DMS 273 treated with DMSO at 0.1 percent for 48 hours (cell line): Measurements from ENCODE around the gene ASXL2.
A peak's percentile ranks its signal among the peaks of the same experiment; 100 is the strongest.
"Not testable (repeated sequence)": the region's sequence is repeated elsewhere in the genome, so short reads cannot be mapped to it uniquely, and the experiment has no call there.

Experiments
- DNase-seq: peaks from one replicate; lab custom pipeline; 2025; lab: John Stamatoyannopoulos, UW

The ASXL2 gene

GRCh38 chr2:25891672-25892071 lies 13.4 kb upstream of the ASXL2 start:
- no peak for DNase-seq

DNA sequence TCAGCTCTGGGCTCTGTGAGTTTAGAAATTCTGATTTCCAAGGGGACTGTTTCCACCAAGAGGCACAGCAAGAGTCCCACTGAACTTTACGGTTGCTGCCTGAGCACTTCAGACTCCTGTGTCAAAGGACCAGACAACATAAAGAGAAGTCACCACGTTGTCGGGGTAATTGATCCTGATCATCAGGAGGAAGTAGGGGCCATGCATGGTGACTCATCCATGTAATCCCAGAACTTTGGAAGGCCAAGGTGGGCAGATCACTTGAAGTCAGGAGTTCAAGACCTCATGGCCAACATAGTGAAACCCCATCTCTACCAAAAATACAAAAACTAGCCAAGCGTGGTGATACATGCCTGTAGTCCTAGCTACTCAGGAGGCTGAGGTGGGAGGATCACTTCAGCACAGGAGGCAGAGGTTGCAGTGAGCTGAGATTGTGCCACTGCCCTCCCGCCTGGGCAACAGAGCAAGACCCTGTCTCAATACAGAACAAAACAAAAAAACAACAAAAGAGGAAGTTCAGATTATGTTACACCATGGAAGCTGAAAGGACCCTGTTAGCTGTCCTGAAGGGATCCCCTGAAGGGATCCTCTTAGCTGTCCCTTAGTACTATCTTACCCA lies 9.4 kb upstream of the ASXL2 start:
- no peak for DNase-seq

GRCh38 chr2:25885933-25886332 lies 7.6 kb upstream of the ASXL2 start:
- DNase-seq, result no peak

DNA sequence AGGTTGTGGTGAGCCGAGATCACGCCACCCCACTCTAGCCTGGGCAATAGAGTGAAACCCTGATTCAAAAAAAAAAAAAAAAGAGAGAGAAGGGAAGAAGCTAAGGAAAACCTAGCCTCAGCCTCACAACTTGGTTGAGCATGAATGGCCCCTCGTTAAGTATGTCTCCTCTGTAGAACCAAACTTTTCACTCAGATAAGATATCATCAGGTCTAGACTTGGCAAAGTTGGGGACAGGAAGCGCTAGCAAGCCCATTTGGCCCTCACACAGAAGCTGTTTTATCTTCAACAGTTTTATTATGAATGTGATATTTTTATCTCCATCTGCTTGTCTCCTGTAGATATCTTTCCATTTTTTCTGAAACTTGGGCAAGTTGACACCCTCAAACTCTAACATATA lies 3.5 kb upstream of the ASXL2 start:
- no peak for DNase-seq

- DNase-seq, result no peak
These were observed 945 bp upstream of the ASXL2 start for GRCh38 chr2:25879133-25879730.

GRCh38 chr2:25877431-25878360 lies 591 bp downstream of the ASXL2 start:
- peak; percentile 60 for DNase-seq

DNA sequence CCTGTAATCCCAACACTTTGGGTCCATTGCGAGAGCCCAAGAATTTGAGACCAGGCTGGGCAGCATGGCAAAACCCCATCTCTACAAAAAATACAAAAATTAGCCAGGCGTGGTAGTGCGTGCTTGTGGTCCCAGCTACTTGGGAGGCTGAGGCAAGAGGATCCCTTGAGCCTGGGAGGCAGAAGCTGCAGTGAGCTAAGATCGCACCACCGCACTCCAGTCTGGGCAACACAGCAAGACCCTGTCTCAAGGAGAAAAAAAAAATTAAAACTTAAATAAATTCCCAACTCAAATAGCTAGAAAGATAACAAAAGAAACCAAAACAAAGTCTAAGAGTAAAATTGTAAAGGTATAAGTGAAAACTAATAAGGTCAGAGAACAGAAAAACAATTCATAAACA lies 6.2 kb downstream of the ASXL2 start:
- DNase-seq, result no peak

DNA sequence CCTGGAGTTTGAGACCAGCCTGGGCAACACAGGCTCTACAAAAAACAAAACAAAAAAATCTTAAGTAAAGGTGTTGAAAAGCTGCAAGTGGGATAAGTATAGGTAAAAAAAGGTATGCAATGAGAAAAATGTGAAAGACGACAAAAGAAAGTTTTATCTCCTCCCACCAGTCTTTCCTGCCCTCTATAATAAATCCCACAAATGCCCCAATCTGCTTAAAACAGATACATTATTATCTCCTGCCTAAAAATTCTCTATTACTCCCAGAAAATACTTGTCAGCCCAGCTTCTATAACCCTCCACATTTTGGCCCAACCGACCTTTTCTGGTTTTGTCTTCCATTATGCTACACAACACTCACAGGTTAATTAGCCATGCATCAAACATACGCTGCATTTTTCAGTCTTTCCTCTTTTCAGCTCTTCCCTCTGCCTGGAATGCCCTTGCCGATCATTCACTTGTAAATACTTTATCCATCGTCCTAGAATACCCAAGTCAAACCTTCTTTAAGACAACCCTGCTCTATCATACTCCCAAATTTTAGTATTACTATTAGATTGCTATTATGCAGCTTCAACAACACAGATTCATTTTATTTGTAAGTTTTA lies 10.8 kb downstream of the ASXL2 start:
- DNase-seq, result no peak

DNA sequence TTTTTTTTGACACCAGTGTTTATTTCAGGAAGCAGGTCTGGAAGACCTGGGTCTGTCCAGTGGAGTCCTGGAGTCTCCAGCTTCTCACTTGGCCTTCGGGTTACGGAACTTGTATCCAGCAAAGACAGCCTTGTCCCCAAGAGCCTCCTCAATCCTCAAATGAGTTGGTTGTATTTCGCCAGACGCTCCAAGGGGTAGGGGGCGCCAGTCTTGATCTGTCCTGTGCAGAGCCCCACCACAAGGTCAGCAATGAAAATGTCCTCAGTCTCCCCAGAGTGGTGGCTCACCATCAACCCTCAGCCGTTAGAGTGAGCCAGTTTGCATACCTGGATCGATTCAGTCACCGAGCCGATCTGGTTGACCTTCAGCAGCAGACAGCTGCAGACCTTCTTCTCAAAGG lies 21.9 kb downstream of the ASXL2 start:
- DNase-seq, result no peak

DNA sequence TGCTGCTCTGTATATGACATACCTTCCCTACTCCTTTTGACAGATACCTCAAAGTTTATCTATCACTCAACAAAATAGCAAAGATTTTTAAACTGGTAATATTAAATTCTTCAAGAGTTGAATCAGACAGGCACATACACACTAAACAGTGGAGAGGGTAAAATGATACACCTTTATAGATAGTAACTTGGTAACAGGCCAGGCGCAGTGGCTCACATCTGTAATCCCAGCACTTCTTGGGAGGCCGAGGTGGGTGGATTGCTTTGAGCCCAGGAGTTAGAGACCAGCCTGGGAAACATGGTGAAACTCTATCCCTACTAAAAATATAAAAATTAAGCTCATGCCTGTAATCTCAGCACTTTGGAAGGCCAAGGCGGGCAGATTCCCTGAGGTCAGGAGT lies 23.2 kb downstream of the ASXL2 start:
- no peak for DNase-seq

DNA sequence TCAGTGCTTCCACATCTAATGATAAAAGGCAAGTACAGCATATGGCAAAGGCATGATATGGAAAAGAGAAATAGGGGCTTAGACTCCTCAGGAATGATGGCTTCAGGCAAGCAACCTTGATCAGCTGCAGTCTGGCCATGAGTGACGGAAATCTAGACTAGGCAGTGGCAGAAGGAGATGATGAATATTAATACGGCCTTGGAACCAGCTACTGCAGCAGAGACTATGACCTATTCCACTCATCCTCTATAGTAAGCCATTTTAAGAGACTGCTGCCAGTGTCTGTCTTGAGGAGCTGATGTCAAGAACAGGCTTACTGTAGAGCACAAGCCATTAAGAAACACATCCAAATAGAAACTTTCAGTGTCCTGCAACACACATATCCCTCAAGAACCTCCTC lies 23.7 kb downstream of the ASXL2 start:
- DNase-seq, result no peak

DNA sequence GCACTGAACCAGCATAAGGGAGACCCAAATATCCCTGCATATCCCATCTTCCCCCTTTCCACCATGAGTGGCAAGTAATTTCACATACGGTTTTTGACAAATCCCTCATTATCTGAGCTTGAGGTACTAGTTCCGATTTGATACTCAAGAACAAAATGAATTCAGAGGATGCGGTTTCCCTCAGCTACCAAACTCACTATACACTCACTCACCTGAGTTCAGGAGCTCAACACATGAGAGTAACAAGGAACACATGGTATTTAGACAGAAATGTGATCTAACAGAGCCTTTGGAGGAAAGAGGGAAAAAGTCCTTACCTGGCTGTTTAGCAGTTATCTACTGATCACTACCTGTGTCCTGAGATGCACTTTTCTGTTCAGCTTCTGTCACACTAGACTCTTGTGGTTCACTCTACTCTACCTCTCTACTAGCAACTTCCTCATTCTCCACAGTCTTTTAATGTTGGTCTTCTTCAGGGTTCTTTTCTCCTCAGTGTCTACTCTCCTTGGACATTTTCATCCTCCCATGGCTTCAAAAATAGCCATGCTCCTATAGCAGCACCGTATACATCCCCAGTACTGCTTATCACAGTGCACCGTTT lies 25.1 kb downstream of the ASXL2 start:
- no peak for DNase-seq

GRCh38 chr2:25851740-25852503 lies 26.4 kb downstream of the ASXL2 start:
- DNase-seq, result peak; percentile 20

- DNase-seq, result not testable (repeated sequence)
These were observed 27.9 kb downstream of the ASXL2 start for GRCh38 chr2:25850400-25850799.

GRCh38 chr2:25849350-25849749 lies 28.9 kb downstream of the ASXL2 start:
- not testable (repeated sequence) for DNase-seq

- no peak for DNase-seq
These were observed 32.3 kb downstream of the ASXL2 start for GRCh38 chr2:25845843-25846505.

GRCh38 chr2:25844089-25844488 lies 34.2 kb downstream of the ASXL2 start:
- DNase-seq, result no peak

- DNase-seq, result no peak
These were observed 36.1 kb downstream of the ASXL2 start for GRCh38 chr2:25842155-25842554.

DNA sequence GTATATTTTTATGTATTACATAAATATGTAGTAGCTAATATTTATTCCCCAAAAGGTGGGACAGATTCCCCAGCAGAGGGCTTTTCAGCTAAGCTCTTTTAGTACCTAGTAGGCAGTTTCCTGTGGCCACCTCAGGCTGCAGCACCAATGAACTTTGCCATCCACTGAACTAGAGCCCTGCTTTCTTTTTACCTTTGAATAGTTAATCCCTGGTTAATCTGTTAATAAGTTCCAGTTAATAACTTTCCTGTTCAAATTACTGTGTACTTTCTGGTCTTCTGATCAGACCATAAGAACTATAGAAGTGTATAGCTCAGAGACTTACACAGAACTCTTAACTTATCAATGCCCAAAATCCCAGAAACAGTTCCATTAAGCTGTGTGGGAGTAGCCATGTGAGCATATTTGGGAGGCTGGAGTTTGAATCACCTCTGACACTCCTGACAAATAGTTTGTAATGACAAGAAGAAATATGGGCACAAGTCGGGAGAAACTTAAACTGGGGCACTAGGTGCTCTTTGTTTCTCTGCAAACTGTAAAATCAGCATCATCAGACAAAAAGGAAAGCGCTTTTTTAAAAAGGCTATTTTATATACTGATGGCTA lies 40.0 kb downstream of the ASXL2 start:
- no peak for DNase-seq

DNA sequence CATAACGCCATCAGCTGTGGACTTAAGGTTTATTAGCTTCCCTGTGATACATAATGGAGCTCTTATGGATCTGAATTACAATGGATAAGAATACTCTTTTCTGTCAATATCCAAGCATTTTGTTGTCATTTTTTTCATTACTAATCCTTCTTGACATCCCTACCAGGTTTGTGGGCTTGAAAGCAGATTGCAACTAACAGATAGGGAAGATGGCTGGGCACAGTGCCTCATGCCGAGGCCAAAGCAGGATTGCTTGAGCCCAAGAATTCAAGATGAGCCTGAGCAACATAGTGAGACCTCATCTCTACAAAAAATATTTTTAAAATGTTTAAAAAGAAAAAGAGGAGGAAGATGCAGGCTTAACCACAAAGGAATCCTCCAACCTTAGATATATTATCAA lies 42.4 kb downstream of the ASXL2 start:
- DNase-seq, result no peak

- DNase-seq, result no peak
These were observed 44.7 kb downstream of the ASXL2 start for GRCh38 chr2:25833566-25833965.
